Lower leg skin (tissue), 4 donors: ENCODE data around the gene ASB12. TPM values are rescaled to one million over a fixed set of nuclear protein-coding genes. Genes with fewer than 3 reads are reported as not detected.
A peak's percentile ranks its signal among the peaks of the same experiment; 100 is the strongest.

Experiments used
- DNase-seq, 2 donors: peaks; one replicate each; pipeline ENCODE4 v3.0.0-alpha.2; 2019; ENCODE audit warnings: low spot score in 2 of 2
- H3K4me3 ChIP-seq: fragments of 200-600 bp; sonication (generic); 2 replicates; pipeline ENCODE4 v1.5.1; 2017; ENCODE audit warnings: mild to moderate bottlenecking, low read depth; ENCODE audit not compliant: poor library complexity, severe bottlenecking
- POLR2A ChIP-seq, 2 donors: fragments of 450-650 bp; IDR thresholded peaks; one replicate each; pipeline ENCODE4 v1.6.1; 2016 to 2017; ENCODE audit warnings: antibody characterized with exemption in 2 of 2, mild to moderate bottlenecking in 1 of 2, moderate library complexity in 1 of 2
- WGBS, 2 donors: methylation state at CpG; one replicate each; pipeline ENCODE4 v1.1.5; 2018; 5-methylcytosine and 5-hydroxymethylcytosine counted together
- intact Hi-C: fragments of 100-400 bp; cut with DNase I; formaldehyde crosslinking; loops from one replicate; pipeline ENCODE4 v1.15.0; 2023; ENCODE audit warnings: low total_unique reads
- total RNA-seq, 4 donors: library from RNA; depleted of rRNA; stranded (reverse); fragments of >200 nt; gene quantifications; one replicate each; pipeline ENCODE4 v1.1.0, GENCODE V29; 2016
- TF ChIP-seq, protein P1 (sequence below), 3 donors: fragments of 450-650 bp; IDR thresholded peaks; one replicate each; pipeline ENCODE4 v1.5.1; 2016; ENCODE audit warnings: antibody characterized with exemption in 3 of 3, mild to moderate bottlenecking in 3 of 3, moderate library complexity in 2 of 3

ASB12 gene
- total RNA-seq, 4 donors from 2014 or later = 0.49 TPM; not detected in 3

DNA sequence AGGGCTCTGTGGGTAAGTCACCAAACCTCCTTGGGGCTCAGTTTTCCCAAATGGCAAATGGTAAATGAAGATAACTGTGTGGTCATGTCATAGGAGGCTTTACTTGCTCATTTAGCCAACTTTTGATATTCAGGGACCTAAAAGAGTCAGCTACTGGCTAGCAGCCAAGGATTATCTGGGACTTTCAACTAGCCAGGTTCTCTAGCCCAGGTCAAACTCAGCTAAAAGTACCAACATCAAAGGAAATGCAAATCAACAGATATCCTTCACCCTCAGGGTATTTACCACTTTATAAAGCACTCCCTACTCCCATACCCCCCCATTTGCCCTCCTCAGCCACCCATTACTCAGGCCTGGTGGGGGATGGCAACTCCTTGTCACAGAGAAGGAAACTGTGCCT lies 32.4 kb downstream of the ASB12 start:
- no peak overlapping the region for H3K4me3 ChIP-seq
- TF ChIP-seq, protein P1, sequence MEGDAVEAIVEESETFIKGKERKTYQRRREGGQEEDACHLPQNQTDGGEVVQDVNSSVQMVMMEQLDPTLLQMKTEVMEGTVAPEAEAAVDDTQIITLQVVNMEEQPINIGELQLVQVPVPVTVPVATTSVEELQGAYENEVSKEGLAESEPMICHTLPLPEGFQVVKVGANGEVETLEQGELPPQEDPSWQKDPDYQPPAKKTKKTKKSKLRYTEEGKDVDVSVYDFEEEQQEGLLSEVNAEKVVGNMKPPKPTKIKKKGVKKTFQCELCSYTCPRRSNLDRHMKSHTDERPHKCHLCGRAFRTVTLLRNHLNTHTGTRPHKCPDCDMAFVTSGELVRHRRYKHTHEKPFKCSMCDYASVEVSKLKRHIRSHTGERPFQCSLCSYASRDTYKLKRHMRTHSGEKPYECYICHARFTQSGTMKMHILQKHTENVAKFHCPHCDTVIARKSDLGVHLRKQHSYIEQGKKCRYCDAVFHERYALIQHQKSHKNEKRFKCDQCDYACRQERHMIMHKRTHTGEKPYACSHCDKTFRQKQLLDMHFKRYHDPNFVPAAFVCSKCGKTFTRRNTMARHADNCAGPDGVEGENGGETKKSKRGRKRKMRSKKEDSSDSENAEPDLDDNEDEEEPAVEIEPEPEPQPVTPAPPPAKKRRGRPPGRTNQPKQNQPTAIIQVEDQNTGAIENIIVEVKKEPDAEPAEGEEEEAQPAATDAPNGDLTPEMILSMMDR (IDR thresholded peaks at IDR 0.05) = no peak
- no peak for TF ChIP-seq POLR2A (IDR thresholded peaks at IDR 0.05)
- no peak for DNase-seq
- intact Hi-C loops = no loop called here

DNA sequence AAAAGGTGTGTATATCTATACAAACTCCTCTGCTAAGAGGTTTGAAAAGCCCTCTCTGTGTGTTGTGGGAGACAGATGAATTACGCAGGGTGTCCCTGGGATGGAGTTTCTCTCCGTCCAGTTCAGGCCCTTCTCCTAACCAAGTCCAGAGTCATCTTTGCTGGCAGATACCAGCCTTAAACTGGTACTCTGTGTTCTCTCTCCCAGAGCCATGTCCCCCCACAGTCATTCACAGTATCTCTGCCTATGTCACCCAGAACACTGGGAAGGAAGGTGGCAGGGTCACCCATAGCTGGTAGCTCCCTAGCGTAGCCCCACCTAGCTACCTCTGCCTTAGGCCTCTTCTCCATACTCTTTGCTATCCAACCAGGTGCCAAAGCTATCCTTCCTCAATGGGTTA lies 33.8 kb downstream of the ASB12 start:
- TF ChIP-seq POLR2A (IDR thresholded peaks at IDR 0.05) = no peak
- TF ChIP-seq, protein P1 (IDR thresholded peaks at IDR 0.05) = no peak
- H3K4me3 ChIP-seq = no peak overlapping the region
- no peak for DNase-seq
- 88 to 100% methylated on average over 2 to 3 of the region's 3 CpGs for WGBS, 2 donors
- intact Hi-C loops = no loop called here

DNA sequence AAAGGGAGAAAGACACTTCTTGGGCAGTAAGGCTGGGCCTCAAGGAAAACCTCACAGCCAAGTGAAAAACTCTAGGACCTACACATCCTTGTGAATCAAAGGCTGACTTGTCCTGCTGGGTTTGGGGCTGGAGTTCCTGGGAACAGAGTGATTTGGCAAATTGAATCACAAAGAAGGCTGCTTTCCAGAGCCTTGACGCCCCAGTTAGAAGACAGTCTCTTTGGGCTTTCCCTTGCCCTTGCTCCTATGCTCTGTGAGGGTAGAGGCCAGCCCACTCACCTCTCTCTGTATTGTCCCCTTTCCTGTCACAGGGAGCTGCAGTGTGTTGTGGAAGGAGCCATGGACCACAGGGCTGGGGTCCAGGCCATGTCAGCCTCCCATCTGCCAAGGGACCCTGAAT lies 34.5 kb downstream of the ASB12 start:
- WGBS, 2 donors = 33 to 46% methylated on average over 1 of the region's 1 CpG
- no peak for DNase-seq
- intact Hi-C loops = no loop called here
- TF ChIP-seq, protein P1 (IDR thresholded peaks at IDR 0.05) = no peak
- no peak for TF ChIP-seq POLR2A (IDR thresholded peaks at IDR 0.05)
- no peak overlapping the region for H3K4me3 ChIP-seq

DNA sequence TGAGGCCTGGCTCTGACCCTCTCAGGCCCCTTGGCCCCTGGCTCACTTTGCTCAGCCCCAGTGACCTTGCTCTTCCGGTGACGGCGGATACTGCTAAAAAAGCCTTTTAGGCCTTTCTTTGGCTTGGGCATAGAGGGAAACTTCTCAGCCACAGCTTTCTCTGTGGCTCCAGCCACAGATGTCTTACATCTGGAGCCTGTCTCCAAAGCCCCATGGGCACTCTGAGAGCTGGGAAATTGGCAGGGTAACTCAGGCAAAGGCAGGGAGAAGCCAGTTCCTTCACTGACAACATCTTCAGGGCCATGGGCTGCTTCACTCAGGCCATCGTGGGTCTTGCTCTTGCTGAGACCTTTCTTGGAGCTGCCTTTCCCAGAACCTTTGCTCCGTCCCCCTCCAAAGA lies 37.7 kb downstream of the ASB12 start:
- WGBS, 2 donors = 74 to 89% methylated on average over 2 to 5 of the region's 5 CpGs
- no peak for TF ChIP-seq POLR2A (IDR thresholded peaks at IDR 0.05)
- TF ChIP-seq, protein P1 (IDR thresholded peaks at IDR 0.05) = no peak
- H3K4me3 ChIP-seq = no peak overlapping the region
- intact Hi-C loops = no loop called here
- DNase-seq = no peak

DNA sequence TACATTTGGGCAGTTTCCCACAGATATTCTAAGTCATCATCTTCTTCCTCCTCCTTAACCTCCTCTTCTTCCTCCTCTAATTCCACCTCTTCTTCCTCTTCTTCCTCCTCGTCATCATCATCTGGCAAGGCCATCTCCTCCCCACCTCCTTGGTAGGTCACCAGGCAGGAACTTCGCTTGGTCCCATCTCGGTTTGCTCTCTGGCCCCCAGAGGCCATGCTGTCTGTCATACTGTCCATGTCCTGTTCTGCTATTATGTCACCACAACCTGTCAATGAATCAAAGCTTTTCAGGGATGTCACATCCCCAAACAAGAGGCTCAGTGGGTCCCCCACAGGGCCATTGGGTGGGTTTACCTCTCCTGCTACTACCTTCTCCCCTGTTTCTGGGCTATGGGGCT lies 38.4 kb downstream of the ASB12 start:
- TF ChIP-seq, protein P1 (IDR thresholded peaks at IDR 0.05) = no peak
- no peak for TF ChIP-seq POLR2A (IDR thresholded peaks at IDR 0.05)
- peak in 1 of 2 donors; percentile 53 for DNase-seq
- no peak overlapping the region for H3K4me3 ChIP-seq
- WGBS, 2 donors = 91 to 96% methylated on average over 3 of the region's 3 CpGs
- intact Hi-C loops = no loop called here

- 92 to 96% methylated on average over 11 to 19 of the region's 19 CpGs for WGBS, 2 donors
- intact Hi-C loops = no loop called here
- TF ChIP-seq, protein P1 (IDR thresholded peaks at IDR 0.05) = no peak
- no peak for TF ChIP-seq POLR2A (IDR thresholded peaks at IDR 0.05)
- DNase-seq = peak in 1 of 2 donors; percentile 32
- H3K4me3 ChIP-seq = no peak overlapping the region
Measured at GRCh38 chrX:64191281-64192010, 39.0 kb downstream of the ASB12 start.
